GM12892 (cell line): ENCODE data around the gene RERG.
"Not testable (repeated sequence)": the region's sequence is repeated elsewhere in the genome, so short reads cannot be mapped to it uniquely, and the experiment has no call there.

Source experiments
- POLR2A ChIP-seq: IDR thresholded peaks from 2 replicates; pipeline ENCODE4 v1.6.1; 2011; ENCODE audit warnings: low read depth, low read length, control low read depth
- POLR2AphosphoS5 ChIP-seq: IDR thresholded peaks from 2 replicates; pipeline ENCODE4 v1.6.1; 2011; ENCODE audit warnings: low read depth, low read length, control low read depth
- TAF1 ChIP-seq: IDR thresholded peaks from 2 replicates; pipeline ENCODE4 v1.6.1; 2011; ENCODE audit warnings: low read depth, mild to moderate bottlenecking, control low read depth, low read length, borderline replicate concordance

- not testable (repeated sequence) for TF ChIP-seq POLR2AphosphoS5, POLR2A, TAF1
Observed at GRCh38 chr12:15225863-15226218, 4.6 kb upstream of the RERG start.
